ENCODE results near the gene MYBPC3. TPM values are rescaled to one million over a fixed set of nuclear protein-coding genes. Genes with fewer than 3 reads are reported as not detected.

MYBPC3 gene
- total RNA-seq, 1 donor from 2014 or later = not detected

DNA sequence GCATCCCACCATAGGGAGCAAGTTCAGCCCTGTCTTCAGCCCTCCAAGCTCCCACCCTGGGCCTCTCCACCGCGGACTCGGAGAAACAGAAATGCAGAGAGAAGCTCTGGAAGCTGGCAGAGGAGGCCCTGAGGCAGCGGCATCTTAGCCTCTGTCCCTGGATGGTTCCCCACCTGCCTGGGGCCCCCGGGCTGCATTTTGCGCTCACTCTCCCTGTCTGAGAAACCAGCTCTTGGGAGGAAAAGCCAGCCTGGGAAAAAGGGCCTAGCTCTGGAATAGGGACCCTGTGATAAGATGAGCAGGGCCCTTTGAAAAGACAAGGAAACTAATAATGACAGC, 37.9 kb upstream of the MYBPC3 start:
- DNase-seq (ENCODE audit: extremely low spot score in 2 of 2) = no peak
- H3K9me3 ChIP-seq = no peaks in the 10 kb centered on the region
- peaks cover 20% of the 10 kb centered on the region for H3K4me1 ChIP-seq
- H3K27me3 ChIP-seq = no peaks in the 10 kb centered on the region
- no peak for TF ChIP-seq POLR2AphosphoS5 (IDR thresholded peaks at IDR 0.05; ENCODE audit: insufficient read depth in 1 of 2, low read depth in 1 of 2)
- no peak for TF ChIP-seq POLR2A (IDR thresholded peaks at IDR 0.05)
- TF ChIP-seq, protein P1, sequence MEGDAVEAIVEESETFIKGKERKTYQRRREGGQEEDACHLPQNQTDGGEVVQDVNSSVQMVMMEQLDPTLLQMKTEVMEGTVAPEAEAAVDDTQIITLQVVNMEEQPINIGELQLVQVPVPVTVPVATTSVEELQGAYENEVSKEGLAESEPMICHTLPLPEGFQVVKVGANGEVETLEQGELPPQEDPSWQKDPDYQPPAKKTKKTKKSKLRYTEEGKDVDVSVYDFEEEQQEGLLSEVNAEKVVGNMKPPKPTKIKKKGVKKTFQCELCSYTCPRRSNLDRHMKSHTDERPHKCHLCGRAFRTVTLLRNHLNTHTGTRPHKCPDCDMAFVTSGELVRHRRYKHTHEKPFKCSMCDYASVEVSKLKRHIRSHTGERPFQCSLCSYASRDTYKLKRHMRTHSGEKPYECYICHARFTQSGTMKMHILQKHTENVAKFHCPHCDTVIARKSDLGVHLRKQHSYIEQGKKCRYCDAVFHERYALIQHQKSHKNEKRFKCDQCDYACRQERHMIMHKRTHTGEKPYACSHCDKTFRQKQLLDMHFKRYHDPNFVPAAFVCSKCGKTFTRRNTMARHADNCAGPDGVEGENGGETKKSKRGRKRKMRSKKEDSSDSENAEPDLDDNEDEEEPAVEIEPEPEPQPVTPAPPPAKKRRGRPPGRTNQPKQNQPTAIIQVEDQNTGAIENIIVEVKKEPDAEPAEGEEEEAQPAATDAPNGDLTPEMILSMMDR (IDR thresholded peaks at IDR 0.05) = no peak
- H3K27ac ChIP-seq = no peak overlapping the region
- no peaks in the 10 kb centered on the region for H3K36me3 ChIP-seq
- H3K4me3 ChIP-seq = no peak overlapping the region
- intact Hi-C loops (cut with DNase I) = no loop called here

DNA sequence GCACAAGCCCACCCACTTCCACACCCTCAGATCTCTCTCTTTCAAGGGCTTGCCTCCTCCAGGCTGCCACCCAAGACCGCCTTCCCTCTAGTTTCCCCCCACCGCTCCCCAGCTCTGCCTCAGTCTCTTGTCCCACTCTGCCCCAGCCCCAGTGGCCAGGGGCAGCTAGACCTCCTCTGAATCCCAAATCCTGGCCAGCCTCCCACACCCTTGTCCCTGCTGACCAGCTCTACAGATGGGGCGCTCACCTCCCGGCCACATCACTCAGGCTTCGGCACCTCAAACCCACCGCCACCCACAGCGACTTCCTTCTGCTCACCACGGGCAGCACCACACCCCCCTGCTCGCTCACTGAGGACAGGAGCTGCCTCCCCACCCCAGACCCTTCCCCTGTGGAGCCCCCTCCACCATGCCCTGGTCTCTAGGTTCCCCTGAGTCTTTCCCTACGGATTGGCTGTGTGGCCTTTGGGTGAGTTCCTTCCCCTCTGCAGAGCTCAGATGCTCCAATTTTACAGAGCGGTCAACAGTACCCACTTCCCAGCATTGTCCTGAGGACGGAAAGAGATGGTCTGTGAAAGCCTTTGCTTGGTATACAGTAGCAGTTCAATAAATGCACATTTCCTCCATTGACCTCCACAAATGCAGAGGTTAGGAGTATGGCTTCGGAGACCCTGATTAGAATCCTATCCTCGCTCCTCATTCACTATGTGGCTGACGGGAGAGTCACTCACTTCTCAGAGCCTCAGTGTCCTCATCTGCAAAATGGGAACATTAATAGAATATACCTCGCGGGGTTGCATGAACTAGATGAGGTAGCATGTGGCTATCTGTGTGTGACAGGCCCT, 37.3 kb upstream of the MYBPC3 start:
- no peaks in the 10 kb centered on the region for H3K9me3 ChIP-seq
- H3K27ac ChIP-seq = no peak overlapping the region
- no peak overlapping the region for H3K4me3 ChIP-seq
- no peak for DNase-seq (ENCODE audit: extremely low spot score in 2 of 2)
- H3K4me1 ChIP-seq = peaks cover 15% of the 10 kb centered on the region
- intact Hi-C loops (cut with DNase I) = no loop called here
- TF ChIP-seq POLR2A (IDR thresholded peaks at IDR 0.05) = no peak
- TF ChIP-seq, protein P1 (IDR thresholded peaks at IDR 0.05) = no peak
- no peak for TF ChIP-seq POLR2AphosphoS5 (IDR thresholded peaks at IDR 0.05; ENCODE audit: insufficient read depth in 1 of 2, low read depth in 1 of 2)
- H3K27me3 ChIP-seq = no peaks in the 10 kb centered on the region
- no peaks in the 10 kb centered on the region for H3K36me3 ChIP-seq

DNA sequence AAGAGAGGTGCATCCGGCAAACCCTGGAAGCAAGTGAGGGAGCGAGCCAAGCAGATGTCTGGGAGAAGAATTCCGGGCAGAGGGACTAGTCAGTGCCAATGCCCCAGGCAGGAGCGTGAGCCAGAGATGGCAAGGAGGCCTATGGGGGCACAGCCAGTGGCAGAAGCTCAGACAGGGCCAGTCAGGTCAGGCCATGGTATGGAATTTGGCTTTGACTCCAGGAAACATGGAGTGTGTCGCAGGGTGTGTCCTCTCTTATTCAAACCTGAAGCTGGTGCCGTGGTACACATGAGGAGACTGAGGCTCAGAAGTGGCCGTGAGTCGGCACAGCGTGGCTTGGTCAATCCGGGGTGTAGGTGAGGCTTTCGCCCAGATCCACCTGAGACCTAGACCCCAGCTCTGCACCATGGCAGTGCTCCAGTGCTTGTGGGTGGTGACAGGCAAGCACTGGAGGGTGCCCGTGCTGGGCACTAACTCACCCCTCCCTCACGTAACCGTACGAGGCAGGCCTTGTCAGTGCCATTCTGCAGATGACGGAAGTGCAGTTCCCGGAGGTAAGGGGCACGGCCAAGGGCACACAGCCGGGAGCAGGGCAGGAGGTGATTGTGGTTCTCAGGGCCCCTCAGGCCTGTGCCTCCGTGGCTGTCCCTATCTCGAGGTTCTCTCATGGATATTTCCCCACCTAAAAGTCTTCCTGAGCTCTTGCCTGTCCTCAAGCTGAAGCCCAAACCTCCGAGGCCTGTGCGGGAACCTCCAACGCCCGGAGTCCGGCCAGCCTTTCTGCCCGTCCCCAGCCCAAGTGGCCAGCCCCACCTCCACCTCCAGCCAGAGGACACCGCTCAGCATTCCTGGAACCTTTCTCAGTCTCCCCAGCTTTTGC, 36.4 kb upstream of the MYBPC3 start:
- TF ChIP-seq POLR2A (IDR thresholded peaks at IDR 0.05) (no peak), POLR2AphosphoS5 (IDR thresholded peaks at IDR 0.05; ENCODE audit: insufficient read depth in 1 of 2, low read depth in 1 of 2) (no peak)
- TF ChIP-seq, protein P1 (IDR thresholded peaks at IDR 0.05) = no peak
- no peaks in the 10 kb centered on the region for H3K36me3 ChIP-seq
- H3K4me1 ChIP-seq = peaks cover 15% of the 10 kb centered on the region
- DNase-seq (ENCODE audit: extremely low spot score in 2 of 2) = no peak
- H3K4me3 ChIP-seq = no peak overlapping the region
- no peaks in the 10 kb centered on the region for H3K9me3 ChIP-seq
- H3K27me3 ChIP-seq = no peaks in the 10 kb centered on the region
- no peak overlapping the region for H3K27ac ChIP-seq
- intact Hi-C loops (cut with DNase I) = no loop called here

DNA sequence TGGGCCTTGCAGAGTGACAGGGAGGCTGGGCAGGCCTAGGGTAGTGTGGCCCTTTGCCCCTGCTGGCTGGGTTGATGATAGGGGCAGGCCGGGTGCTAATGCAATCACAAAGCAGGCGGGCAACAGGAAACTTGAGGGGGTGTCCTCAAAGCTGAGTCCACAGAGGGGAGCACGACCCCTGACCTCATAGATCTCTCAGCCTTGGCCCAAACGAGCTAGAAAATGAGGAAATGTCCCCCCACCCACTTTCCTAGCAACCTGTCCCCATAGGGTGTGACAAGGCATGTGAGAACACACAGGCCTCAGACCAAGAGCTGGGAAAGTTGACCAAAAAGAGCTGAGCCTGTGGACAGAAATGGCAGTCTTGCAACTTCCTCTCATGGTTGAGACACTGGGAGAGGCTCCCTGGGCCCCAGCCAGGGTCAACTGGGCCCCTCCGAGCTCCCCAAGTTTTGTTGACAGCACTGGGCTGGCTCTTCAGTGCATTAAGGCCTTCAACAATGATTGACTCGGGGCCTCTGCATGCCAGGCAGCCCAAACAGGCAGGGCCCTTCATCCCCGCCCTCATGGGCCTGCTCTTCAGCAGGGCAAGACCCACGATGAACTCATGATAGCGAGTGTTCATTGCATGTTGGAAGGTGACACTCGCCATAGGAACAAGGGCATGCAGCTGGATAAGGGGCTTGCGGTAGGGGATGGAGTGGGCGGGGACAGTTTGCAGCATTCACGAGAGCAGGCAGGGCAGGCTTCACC, 35.6 kb upstream of the MYBPC3 start:
- H3K36me3 ChIP-seq = no peaks in the 10 kb centered on the region
- no peak for TF ChIP-seq POLR2A (IDR thresholded peaks at IDR 0.05)
- no peak for TF ChIP-seq POLR2AphosphoS5 (IDR thresholded peaks at IDR 0.05; ENCODE audit: insufficient read depth in 1 of 2, low read depth in 1 of 2)
- TF ChIP-seq, protein P1 (IDR thresholded peaks at IDR 0.05) = no peak
- H3K9me3 ChIP-seq = no peaks in the 10 kb centered on the region
- intact Hi-C loops (cut with DNase I) = no loop called here
- no peak for DNase-seq (ENCODE audit: extremely low spot score in 2 of 2)
- no peak overlapping the region for H3K4me3 ChIP-seq
- no peak overlapping the region for H3K27ac ChIP-seq
- H3K27me3 ChIP-seq = no peaks in the 10 kb centered on the region
- peaks cover 15% of the 10 kb centered on the region for H3K4me1 ChIP-seq

Measured in vagina (tissue), 2 donors.